Large intestine (tissue), 3 donors: Measurements from ENCODE around the gene ST7. TPM values are rescaled to one million over a fixed set of nuclear protein-coding genes. Genes with fewer than 3 reads are reported as not detected.

Experiments
- DNase-seq, 2 donors: peaks; one replicate each; pipeline versions ENCODE4 v3.0.0 to v3.0.0-alpha.2; 2013
- H3K27ac ChIP-seq: one replicate; pipeline ENCODE4 v1.5.1; 2013; ENCODE audit warnings: low read length
- H3K27me3 ChIP-seq: 2 replicates; pipeline ENCODE4 v1.6.1; 2013; ENCODE audit warnings: low read length; ENCODE audit not compliant: control insufficient read depth, insufficient read depth
- H3K36me3 ChIP-seq: 2 replicates; pipeline ENCODE4 v1.6.1; 2013; ENCODE audit warnings: low read length; ENCODE audit not compliant: control insufficient read depth, insufficient read depth
- H3K4me1 ChIP-seq: one replicate; pipeline ENCODE4 v1.6.1; 2013; ENCODE audit warnings: low read length; ENCODE audit not compliant: control insufficient read depth, insufficient read depth
- H3K4me3 ChIP-seq: one replicate; pipeline ENCODE4 v1.5.1; 2013; ENCODE audit warnings: low read length
- H3K9me3 ChIP-seq: one replicate; pipeline ENCODE4 v1.6.1; 2013; ENCODE audit warnings: mild to moderate bottlenecking, low read depth, low read length, moderate library complexity; ENCODE audit not compliant: control insufficient read depth
- WGBS: methylation state at CpG from one replicate; pipeline ENCODE4 v1.1.5; 2013; ENCODE audit warnings: low lambda C conversion rate; ENCODE audit not compliant: insufficient coverage; 5-methylcytosine and 5-hydroxymethylcytosine counted together
- polyA plus RNA-seq: library from polyadenylated mRNA; unstranded; fragments of 120-200 nt; gene quantifications from one replicate; pipeline ENCODE4 v1.2.1, GENCODE V29; 2013

Gene ST7
- polyA plus RNA-seq, 1 donor = 25.1 TPM

DNA sequence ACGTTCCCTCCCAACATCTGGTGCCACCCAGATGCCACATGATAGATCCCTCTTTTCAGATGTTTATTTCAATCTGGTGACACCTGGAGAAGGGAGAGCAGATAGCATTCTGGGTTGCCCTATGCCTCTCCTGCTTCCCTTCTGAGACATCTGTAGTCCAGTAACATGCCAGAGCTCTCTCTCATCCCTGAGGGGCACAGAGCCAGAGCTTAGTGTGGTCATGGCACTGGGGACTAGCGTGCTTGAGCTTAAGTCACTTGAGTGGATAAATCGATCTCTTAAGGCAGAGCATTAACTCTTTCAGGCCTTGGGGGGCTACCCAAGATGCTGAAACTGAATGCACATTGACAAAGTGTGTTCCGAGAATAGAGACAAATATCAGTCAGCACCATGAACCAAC is 321.6 kb downstream of the ST7 start:
- DNase-seq = no peak
- no peaks in the 10 kb centered on the region for H3K4me1 ChIP-seq
- H3K27ac ChIP-seq = no peak overlapping the region
- H3K27me3 ChIP-seq = peaks cover 10% of the 10 kb centered on the region
- no CpG with 5 or more reads among the region's 4 CpGs for WGBS
- no peak overlapping the region for H3K4me3 ChIP-seq
- H3K36me3 ChIP-seq = no peaks in the 10 kb centered on the region
- no peaks in the 10 kb centered on the region for H3K9me3 ChIP-seq

DNA sequence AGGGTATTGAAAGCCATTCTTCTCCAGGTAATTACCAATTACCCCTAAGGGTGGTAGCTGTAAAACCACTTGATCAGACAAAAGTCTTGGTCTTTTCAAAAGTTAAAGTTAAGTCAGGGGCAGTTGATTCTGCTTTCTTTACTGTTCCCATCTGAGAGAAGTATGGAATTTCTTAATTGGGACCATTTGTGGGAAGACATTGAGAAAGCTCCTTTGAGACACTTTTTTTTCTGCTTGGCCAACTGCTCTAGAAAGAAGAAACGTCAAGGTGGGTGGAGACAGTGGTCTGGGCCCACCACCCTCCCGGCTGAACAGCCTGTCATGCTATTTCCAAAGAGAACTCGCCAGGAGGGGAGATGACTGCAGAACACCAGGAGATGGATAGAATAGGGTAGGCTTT is 324.3 kb downstream of the ST7 start:
- Histone ChIP-seq H3K27ac (no peak overlapping the region), H3K4me1 (no peaks in the 10 kb centered on the region), H3K4me3 (no peak overlapping the region), H3K36me3 (no peaks in the 10 kb centered on the region), H3K27me3 (peaks cover 9% of the 10 kb centered on the region), H3K9me3 (no peaks in the 10 kb centered on the region)
- DNase-seq = no peak
- WGBS = no CpG with 5 or more reads among the region's 3 CpGs

DNA sequence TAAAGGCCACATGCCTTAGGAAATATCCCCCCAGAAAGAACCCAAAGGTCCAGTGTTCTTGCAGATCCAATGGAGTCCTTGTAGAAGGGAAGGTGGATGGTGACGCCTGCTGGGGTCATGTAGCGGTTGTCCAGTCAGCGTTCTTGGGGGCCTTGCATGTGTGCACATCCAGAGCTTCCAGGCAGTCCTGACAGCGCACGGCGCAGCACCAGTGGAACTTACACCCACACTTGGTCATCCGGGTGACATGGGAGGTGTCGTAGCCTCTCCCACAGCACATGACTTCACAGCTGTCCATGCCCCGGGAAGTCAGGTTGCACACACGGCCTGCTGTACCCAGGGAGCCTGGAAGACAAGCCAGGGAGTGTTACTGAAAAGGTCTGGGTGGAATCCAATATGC is 324.7 kb downstream of the ST7 start:
- no peak for DNase-seq
- Histone ChIP-seq H3K4me3 (no peak overlapping the region), H3K36me3 (no peaks in the 10 kb centered on the region), H3K27me3 (peaks cover 6% of the 10 kb centered on the region), H3K4me1 (no peaks in the 10 kb centered on the region), H3K9me3 (no peaks in the 10 kb centered on the region), H3K27ac (no peak overlapping the region)
- WGBS = no CpG with 5 or more reads among the region's 10 CpGs

DNA sequence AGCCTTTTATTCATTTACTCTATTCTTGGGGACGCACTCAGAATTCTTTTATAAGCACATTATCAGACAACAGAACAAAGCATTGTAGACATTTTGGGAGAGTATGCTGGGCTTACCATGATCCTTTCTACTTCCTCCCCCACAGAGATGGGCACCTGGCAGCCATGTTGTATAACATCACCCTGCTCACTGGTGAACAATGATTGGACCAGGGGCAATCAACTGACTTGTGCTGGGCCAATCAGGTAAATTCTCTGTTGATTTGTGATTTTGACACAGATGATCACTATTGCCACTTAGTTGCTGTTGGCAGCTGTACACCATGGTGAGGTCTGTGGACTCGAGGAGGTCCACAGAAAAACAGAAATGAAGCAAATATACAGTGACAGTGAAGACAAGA is 325.9 kb downstream of the ST7 start:
- peaks cover 4% of the 10 kb centered on the region for H3K27me3 ChIP-seq
- no peak for DNase-seq
- H3K4me1 ChIP-seq = no peaks in the 10 kb centered on the region
- H3K36me3 ChIP-seq = no peaks in the 10 kb centered on the region
- H3K27ac ChIP-seq = no peak overlapping the region
- no peaks in the 10 kb centered on the region for H3K9me3 ChIP-seq
- 75% methylated on average over 1 of the region's 2 CpGs for WGBS
- H3K4me3 ChIP-seq = no peak overlapping the region

Other genes starting within 250 kb of the ST7 start
- 125 TPM for gene CAPZA2, start 90.9 kb upstream of the ST7 start, polyA plus RNA-seq